ENCODE results near the gene RRP7A. TPM values are rescaled to one million over a fixed set of nuclear protein-coding genes. Genes with fewer than 3 reads are reported as not detected.
"Not testable (repeated sequence)": the region's sequence is repeated elsewhere in the genome, so short reads cannot be mapped to it uniquely, and the experiment has no call there.

The RRP7A gene
- total RNA-seq, 1 experiment from 2014 or later, result 72.2 TPM

- no peak for DNase-seq
- TF ChIP-seq, protein P1, sequence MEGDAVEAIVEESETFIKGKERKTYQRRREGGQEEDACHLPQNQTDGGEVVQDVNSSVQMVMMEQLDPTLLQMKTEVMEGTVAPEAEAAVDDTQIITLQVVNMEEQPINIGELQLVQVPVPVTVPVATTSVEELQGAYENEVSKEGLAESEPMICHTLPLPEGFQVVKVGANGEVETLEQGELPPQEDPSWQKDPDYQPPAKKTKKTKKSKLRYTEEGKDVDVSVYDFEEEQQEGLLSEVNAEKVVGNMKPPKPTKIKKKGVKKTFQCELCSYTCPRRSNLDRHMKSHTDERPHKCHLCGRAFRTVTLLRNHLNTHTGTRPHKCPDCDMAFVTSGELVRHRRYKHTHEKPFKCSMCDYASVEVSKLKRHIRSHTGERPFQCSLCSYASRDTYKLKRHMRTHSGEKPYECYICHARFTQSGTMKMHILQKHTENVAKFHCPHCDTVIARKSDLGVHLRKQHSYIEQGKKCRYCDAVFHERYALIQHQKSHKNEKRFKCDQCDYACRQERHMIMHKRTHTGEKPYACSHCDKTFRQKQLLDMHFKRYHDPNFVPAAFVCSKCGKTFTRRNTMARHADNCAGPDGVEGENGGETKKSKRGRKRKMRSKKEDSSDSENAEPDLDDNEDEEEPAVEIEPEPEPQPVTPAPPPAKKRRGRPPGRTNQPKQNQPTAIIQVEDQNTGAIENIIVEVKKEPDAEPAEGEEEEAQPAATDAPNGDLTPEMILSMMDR (IDR thresholded peaks at IDR 0.05; ENCODE audit: insufficient read depth in 1 of 2, low read depth in 1 of 2, low read length in 1 of 2, severe bottlenecking in 1 of 2, unreplicated experiment in 1 of 2), result no peak
- POLR2A ChIA-PET, result no interaction called here
- no peak overlapping the region for H3K4me3 Mint-ChIP-seq (ENCODE audit: unreplicated experiment)
- Histone ChIP-seq H3K4me3 (ENCODE audit: low read depth, low read length) (no peak overlapping the region), H3K4me1 (peaks cover 12% of the 10 kb centered on the region), H3K27me3 (replicated peaks; ENCODE audit: control insufficient read depth, insufficient read depth, low read length) (no peaks in the 10 kb centered on the region), H3K9me3 (no peaks in the 10 kb centered on the region), H3K36me3 (ENCODE audit: control insufficient read depth, insufficient read depth, low read length) (no peaks in the 10 kb centered on the region)
- H3K9me3 Mint-ChIP-seq (ENCODE audit: unreplicated experiment), result no peaks in the 10 kb centered on the region
- no peaks in the 10 kb centered on the region for H3K27me3 Mint-ChIP-seq (ENCODE audit: insufficient read depth, unreplicated experiment)
- intact Hi-C loops (cut with micrococcal nuclease; ENCODE audit: unreplicated experiment), result no loop called here
- CTCF ChIA-PET, result no interaction called here
- H3K36me3 Mint-ChIP-seq (ENCODE audit: insufficient read depth, unreplicated experiment), result no peaks in the 10 kb centered on the region
- H3K27ac Mint-ChIP-seq (ENCODE audit: unreplicated experiment), result no peak overlapping the region
- no TSS peak for BruUV-seq (replicated peaks)
- peaks cover 17% of the 10 kb centered on the region for H3K4me1 Mint-ChIP-seq (ENCODE audit: low read depth, unreplicated experiment)
Observed at GRCh38 chr22:42500836-42501179, 18.8 kb downstream of the RRP7A start.

GRCh38 chr22:42500161-42500835 is 19.3 kb downstream of the RRP7A start:
- CTCF ChIA-PET, result no interaction called here
- no peaks in the 10 kb centered on the region for H3K27me3 ChIP-seq (replicated peaks; ENCODE audit: control insufficient read depth, insufficient read depth, low read length)
- no TSS peak for BruUV-seq (replicated peaks)
- no peaks in the 10 kb centered on the region for H3K36me3 Mint-ChIP-seq (ENCODE audit: insufficient read depth, unreplicated experiment)
- no peaks in the 10 kb centered on the region for H3K36me3 ChIP-seq (ENCODE audit: control insufficient read depth, insufficient read depth, low read length)
- POLR2A ChIA-PET, result no interaction called here
- peaks cover 12% of the 10 kb centered on the region for H3K4me1 ChIP-seq
- H3K27me3 Mint-ChIP-seq (ENCODE audit: insufficient read depth, unreplicated experiment), result no peaks in the 10 kb centered on the region
- no peak overlapping the region for H3K4me3 ChIP-seq (ENCODE audit: low read depth, low read length)
- H3K9me3 Mint-ChIP-seq (ENCODE audit: unreplicated experiment), result no peaks in the 10 kb centered on the region
- H3K4me1 Mint-ChIP-seq (ENCODE audit: low read depth, unreplicated experiment), result peaks cover 17% of the 10 kb centered on the region
- no peak overlapping the region for H3K4me3 Mint-ChIP-seq (ENCODE audit: unreplicated experiment)
- intact Hi-C loops (cut with micrococcal nuclease; ENCODE audit: unreplicated experiment), result no loop called here
- TF ChIP-seq, protein P1 (IDR thresholded peaks at IDR 0.05; ENCODE audit: insufficient read depth in 1 of 2, low read depth in 1 of 2, low read length in 1 of 2, severe bottlenecking in 1 of 2, unreplicated experiment in 1 of 2), result no peak
- H3K27ac Mint-ChIP-seq (ENCODE audit: unreplicated experiment), result no peak overlapping the region
- no peak for DNase-seq
- H3K9me3 ChIP-seq, result no peaks in the 10 kb centered on the region

DNA sequence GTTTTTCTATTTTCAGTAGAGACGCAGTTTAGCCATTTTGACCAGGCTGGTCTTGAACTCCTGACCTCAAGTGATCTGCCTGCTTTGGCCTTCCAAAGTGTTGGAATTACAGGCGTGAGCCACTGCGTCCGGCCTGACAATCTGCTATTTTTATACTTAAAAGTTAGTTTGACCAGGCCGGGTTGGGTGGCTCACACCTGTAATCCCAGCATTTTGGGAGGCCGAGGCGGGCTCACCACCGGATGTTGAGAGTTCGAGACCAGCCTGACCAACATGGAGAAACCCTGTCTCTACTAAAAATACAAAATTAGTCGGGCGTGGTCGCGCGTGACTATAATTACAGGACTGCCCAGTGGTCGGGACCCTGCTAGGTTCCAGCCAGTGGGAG is 19.8 kb downstream of the RRP7A start:
- H3K27me3 ChIP-seq (replicated peaks; ENCODE audit: control insufficient read depth, insufficient read depth, low read length); POLR2A ChIA-PET; H3K4me3 ChIP-seq (ENCODE audit: low read depth, low read length); H3K36me3 ChIP-seq (ENCODE audit: control insufficient read depth, insufficient read depth, low read length); H3K27me3 Mint-ChIP-seq (ENCODE audit: insufficient read depth, unreplicated experiment); H3K36me3 Mint-ChIP-seq (ENCODE audit: insufficient read depth, unreplicated experiment); CTCF ChIA-PET; DNase-seq; H3K9me3 ChIP-seq; H3K9me3 Mint-ChIP-seq (ENCODE audit: unreplicated experiment); H3K4me3 Mint-ChIP-seq (ENCODE audit: unreplicated experiment); BruUV-seq (replicated peaks); H3K27ac Mint-ChIP-seq (ENCODE audit: unreplicated experiment); intact Hi-C loops (cut with micrococcal nuclease; ENCODE audit: unreplicated experiment): not testable (repeated sequence)
- peaks cover 12% of the 10 kb centered on the region for H3K4me1 ChIP-seq
- peaks cover 17% of the 10 kb centered on the region for H3K4me1 Mint-ChIP-seq (ENCODE audit: low read depth, unreplicated experiment)

- CTCF ChIA-PET; H3K9me3 ChIP-seq; DNase-seq; H3K27ac Mint-ChIP-seq (ENCODE audit: unreplicated experiment); H3K36me3 ChIP-seq (ENCODE audit: control insufficient read depth, insufficient read depth, low read length); BruUV-seq (replicated peaks); H3K27me3 Mint-ChIP-seq (ENCODE audit: insufficient read depth, unreplicated experiment); H3K4me3 ChIP-seq (ENCODE audit: low read depth, low read length); H3K4me3 Mint-ChIP-seq (ENCODE audit: unreplicated experiment); intact Hi-C loops (cut with micrococcal nuclease; ENCODE audit: unreplicated experiment); H3K9me3 Mint-ChIP-seq (ENCODE audit: unreplicated experiment); H3K36me3 Mint-ChIP-seq (ENCODE audit: insufficient read depth, unreplicated experiment); H3K27me3 ChIP-seq (replicated peaks; ENCODE audit: control insufficient read depth, insufficient read depth, low read length); POLR2A ChIA-PET: not testable (repeated sequence)
- peaks cover 17% of the 10 kb centered on the region for H3K4me1 Mint-ChIP-seq (ENCODE audit: low read depth, unreplicated experiment)
- peaks cover 12% of the 10 kb centered on the region for H3K4me1 ChIP-seq
Observed at GRCh38 chr22:42495533-42496141, 24.0 kb downstream of the RRP7A start.

All from Caco-2 (cell line).